Stimulated activated CD4-positive, alpha-beta T cell treated with anti-CD3 and anti-CD28 coated beads, TNF-alpha, amount 100 ng/mL, for 48 hours (primary cell): ENCODE measurements around the gene CDK19.
"Not testable (repeated sequence)": the region's sequence is repeated elsewhere in the genome, so short reads cannot be mapped to it uniquely, and the experiment has no call there.

Source experiments
- DNase-seq, 3 donors: peaks; one replicate each; pipeline ENCODE4 v3.0.0-alpha.2; 2020; ENCODE audit warnings: low read depth in 3 of 3

Gene CDK19

GRCh38 chr6:110622912-110623578, 192.2 kb downstream of the CDK19 start:
- no peak for DNase-seq

GRCh38 chr6:110621061-110621460, 194.2 kb downstream of the CDK19 start:
- DNase-seq: no peak

DNA sequence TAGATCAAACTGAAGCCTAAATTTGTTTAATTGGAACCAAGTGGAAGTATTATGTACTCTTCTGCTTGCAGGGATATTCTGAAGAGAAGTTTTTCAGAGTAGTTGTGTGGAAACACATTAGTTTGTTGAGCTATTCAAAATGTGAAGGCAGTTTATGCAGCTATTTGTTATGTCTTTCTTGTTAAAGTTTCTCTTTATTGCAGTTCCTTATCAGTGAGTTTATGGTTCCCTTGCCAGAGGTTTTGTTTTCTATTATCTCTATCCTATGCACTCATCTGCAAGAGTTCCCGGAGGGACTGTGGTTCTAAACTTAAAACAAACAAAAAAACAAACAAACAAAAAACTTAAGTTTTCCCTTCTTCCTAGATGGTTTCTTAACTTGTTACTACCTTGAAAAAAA, 195.2 kb downstream of the CDK19 start:
- no peak for DNase-seq

DNA sequence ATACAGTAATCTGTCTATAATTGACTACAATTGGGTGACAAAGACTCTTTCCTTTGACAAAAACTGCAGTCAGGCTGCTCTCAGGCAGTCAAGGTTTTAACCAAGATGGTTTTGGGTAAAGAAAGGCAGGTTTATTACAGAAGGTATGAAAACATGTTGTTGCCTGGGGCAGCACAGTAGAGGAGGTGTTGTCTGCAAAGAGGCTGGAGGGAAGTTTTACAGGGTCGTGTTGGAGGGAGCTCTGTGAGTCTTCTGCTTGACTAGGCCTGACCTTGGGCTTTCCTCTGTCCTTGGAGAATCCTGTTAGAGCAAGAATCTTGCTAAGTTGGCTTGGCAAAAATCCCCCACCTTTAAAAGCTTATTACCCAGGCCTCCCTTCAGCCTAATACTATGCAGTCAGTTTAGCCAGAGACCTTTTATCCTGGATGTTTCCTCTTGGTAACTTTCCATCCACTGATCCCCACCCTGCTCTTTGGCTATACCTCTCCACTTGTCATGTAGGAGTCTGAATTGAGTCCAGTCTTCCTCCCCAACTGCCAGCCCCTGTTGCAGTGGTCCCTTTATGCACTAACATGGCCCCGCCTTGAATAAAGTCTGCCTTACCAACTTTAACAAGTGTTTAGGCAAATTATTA, 195.9 kb downstream of the CDK19 start:
- no peak for DNase-seq

GRCh38 chr6:110618591-110619267, 196.5 kb downstream of the CDK19 start:
- no peak for DNase-seq

DNA sequence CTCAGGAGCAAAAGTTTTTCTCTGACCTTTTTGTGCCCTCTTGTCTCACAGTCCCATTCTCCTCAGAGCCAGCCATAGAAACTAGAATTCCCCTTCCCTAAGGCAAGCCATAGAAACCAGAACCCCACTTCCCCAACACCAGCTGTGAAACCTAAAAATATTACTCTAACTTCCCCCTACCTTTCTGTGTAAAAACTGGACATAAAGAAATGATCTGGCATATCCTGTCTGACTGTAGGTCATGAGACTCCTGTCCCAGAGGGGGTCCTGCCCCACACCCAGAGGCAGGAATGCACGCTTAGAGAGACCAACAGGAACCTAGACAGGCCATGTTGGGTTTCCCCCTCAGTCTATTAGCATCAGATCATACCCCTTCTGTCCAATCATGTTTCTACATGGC, 198.2 kb downstream of the CDK19 start:
- DNase-seq: no peak

- no peak for DNase-seq
Observed at GRCh38 chr6:110615722-110616121, 199.5 kb downstream of the CDK19 start.

- DNase-seq: no peak
Observed at GRCh38 chr6:110614586-110614985, 200.7 kb downstream of the CDK19 start.

DNA sequence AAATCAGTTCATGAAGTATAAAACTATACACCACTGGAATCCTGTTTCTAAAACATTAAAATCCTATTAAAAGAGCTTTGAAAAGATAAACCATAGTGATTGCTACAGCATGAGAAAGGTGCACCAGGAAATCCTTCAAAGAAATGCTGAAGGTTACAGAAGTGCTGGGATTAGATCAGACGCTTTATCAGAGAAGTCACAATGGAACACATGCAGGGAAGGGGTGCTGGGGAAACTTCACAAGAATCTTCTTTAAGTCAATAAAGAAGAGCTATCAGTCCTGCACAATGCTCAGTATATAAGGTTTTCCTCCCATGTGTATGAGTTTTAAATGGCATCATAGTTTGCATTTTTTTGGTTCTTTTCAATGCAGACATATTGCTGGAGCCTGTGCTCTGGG, 201.2 kb downstream of the CDK19 start:
- no peak for DNase-seq

DNA sequence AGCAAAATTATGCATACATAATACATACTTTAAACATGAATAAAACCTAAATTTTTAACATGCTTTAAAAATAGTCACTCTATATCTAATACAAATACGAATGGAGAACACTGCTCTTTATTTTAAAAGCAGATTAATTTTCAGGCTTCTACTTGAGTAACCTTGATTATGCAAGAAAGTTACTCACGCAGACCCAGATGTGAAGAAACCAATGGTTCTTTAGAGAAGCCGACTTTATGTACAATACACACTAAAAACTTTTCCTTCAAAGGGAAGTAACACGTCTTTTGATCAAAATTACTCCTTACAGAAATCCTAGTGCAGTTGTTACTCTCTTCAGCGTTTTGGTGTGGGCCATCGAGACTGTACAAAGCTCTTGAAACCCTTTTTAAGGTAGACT, 201.9 kb downstream of the CDK19 start:
- no peak for DNase-seq

DNA sequence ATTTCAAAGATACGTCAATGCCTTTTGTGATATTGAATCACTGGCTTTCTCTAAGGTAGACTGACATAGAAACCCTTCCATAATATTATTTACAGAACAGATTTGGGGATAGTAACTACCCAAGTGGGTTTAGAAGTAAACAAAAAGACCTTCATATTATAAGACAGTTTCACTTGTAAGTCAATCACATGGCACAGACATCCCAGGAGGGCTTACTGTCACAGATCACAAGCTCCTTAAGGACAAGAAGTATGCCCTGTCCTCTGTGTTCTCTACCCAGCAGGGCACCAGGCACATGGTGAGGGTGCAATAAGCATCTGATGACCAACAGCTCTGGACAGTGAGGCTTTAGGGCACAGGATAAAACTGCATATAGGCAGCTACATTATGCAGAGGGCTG, 203.0 kb downstream of the CDK19 start:
- no peak for DNase-seq

GRCh38 chr6:110609101-110609500, 206.2 kb downstream of the CDK19 start:
- no peak for DNase-seq

DNA sequence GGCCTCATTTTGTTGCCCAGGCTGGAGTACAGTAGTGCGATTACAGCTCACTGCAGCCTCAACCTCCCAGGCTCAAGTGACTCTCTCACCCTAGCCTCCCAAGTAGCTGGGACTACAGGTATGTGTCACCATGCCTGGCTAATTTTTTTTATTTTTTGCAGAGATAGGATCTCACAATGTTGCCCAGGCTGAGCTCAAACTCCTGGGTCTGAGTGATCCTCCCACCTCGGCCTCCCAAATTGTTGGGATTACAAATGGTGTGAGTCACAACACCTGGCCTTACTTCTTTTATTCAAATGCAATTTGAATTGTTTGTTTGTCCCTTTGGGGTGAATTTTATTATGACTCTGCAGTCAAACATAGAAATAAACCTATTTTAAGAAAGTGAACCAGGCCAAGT, 207.1 kb downstream of the CDK19 start:
- DNase-seq: no peak

DNA sequence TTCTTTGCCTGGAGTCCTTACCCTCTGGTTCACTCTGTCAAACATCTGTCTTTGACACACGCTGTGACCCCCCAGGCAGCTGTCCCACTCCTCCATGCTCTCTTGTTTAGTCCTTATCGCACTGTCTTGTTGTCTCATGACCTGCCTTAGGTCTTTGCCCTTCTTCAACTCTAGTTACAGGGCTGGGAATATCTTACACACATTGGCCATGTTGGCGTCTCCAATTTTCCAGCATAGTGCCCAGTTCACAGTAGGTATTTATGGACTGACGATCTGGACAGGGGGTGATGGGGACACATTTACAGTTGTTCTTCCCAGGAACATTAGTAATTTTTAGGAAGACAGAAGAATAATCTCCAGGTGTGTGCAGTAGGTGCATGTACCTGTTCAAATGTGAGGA, 209.1 kb downstream of the CDK19 start:
- DNase-seq: no peak

- not testable (repeated sequence) for DNase-seq
Observed at GRCh38 chr6:110600640-110601039, 214.6 kb downstream of the CDK19 start.

- DNase-seq: no peak
Observed at GRCh38 chr6:110597761-110598160, 217.5 kb downstream of the CDK19 start.

- no peak for DNase-seq
Observed at GRCh38 chr6:110596354-110596753, 218.9 kb downstream of the CDK19 start.

GRCh38 chr6:110595112-110595511, 220.2 kb downstream of the CDK19 start:
- no peak for DNase-seq

DNA sequence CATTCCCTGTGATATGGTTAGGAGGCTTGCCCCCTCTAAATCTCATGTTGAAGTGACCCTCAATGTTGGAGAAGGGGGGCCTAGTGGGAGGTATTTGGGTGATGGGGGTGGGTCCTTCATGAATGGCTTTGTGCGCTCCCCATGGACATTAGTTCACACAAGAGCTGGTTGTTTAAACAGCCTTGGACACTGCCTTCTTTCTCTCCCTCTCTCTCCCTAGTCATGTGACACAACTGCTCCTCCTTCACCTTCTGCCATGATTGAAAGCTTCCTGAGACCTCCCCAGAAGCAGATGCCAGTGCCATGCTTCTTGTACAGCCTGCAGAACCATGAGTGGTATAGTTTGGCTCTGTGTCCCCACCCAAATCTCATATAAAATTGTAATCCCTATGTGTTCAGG, 221.6 kb downstream of the CDK19 start:
- no peak for DNase-seq

- DNase-seq: no peak
Observed at GRCh38 chr6:110592765-110593164, 222.5 kb downstream of the CDK19 start.

DNA sequence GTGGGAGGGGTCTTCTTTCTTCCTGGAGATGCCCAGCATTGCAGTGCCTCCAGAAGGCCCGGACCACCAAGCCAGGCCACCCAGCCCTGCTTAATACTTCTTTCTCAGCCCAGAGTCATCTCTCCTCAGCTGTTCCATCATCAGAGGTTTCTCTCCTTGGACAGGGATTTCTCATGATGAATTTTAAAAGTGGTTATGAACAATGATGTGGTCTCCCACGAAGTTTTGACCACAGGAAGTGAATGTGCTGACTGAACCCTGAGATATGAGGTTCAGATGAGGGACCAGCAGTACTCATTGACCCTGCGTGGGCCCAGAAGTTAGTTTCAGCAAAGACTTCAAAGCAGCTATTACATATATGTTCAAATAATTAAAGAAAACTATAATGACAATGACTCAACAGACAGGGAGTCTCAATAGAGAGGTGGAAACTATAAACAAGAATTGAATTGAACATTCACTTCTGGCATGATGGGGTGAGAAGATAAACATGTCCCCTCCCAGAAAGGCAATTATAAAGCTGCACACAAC, 224.4 kb downstream of the CDK19 start:
- peak in 2 of 3 donors; percentile 9 to 33 for DNase-seq

GRCh38 chr6:110589865-110590513, 225.3 kb downstream of the CDK19 start:
- no peak for DNase-seq
